GM10266 (cell line): ENCODE data around the gene BSN.

Source experiments
- DNase-seq: peaks from one replicate; pipeline ENCODE4 v3.0.0; 2012; ENCODE audit errors: extremely low spot score
- CTCF ChIP-seq: IDR thresholded peaks from 2 replicates; pipeline ENCODE4 v1.5.1; 2012; ENCODE audit warnings: mild to moderate bottlenecking, low read depth; ENCODE audit not compliant: control insufficient read depth, insufficient read depth; ENCODE audit errors: missing control alignments

The BSN gene

GRCh38 chr3:49536875-49537533, 17.3 kb upstream of the BSN start:
- DNase-seq, result no peak

GRCh38 chr3:49539659-49540560, 14.4 kb upstream of the BSN start:
- peak; percentile 94 for DNase-seq
- peak; percentile 96 for TF ChIP-seq CTCF

More at GRCh38 chr3:49536875-49537533, 17.3 kb upstream of the BSN start:
- TF ChIP-seq CTCF, result no peak

- TF ChIP-seq CTCF, result no peak
- no peak for DNase-seq
Observed at GRCh38 chr3:49552087-49552486, 2.2 kb upstream of the BSN start.

GRCh38 chr3:49553324-49553691, 969 bp upstream of the BSN start:
- TF ChIP-seq CTCF, result no peak
- DNase-seq, result no peak

GRCh38 chr3:49554633-49555265, 472 bp downstream of the BSN start:
- no peak for TF ChIP-seq CTCF
- DNase-seq, result no peak

GRCh38 chr3:49556500-49557275, 2.4 kb downstream of the BSN start:
- no peak for TF ChIP-seq CTCF
- no peak for DNase-seq
